Myocyte (in vitro differentiated cells): Measurements from ENCODE around the gene BIRC2. TPM values are rescaled to one million over a fixed set of nuclear protein-coding genes. Genes with fewer than 3 reads are reported as not detected.
"Not testable (repeated sequence)": the region's sequence is repeated elsewhere in the genome, so short reads cannot be mapped to it uniquely, and the experiment has no call there.

Experiments used
- DNase-seq: peaks from one replicate; pipeline ENCODE4 v3.0.0-alpha.2; 2012; ENCODE audit warnings: low read depth
- total RNA-seq: library from RNA; depleted of rRNA; stranded (reverse); fragments of >200 nt; gene quantifications from 2 replicates; pipeline ENCODE4 v1.2.3, GENCODE V29; 2014

Gene BIRC2
- total RNA-seq, 1 donor from 2014 or later: 57.2 TPM

GRCh38 chr11:102374633-102375424, 27.8 kb downstream of the BIRC2 start:
- DNase-seq: not testable (repeated sequence)

GRCh38 chr11:102375720-102376399, 28.8 kb downstream of the BIRC2 start:
- no peak for DNase-seq

- DNase-seq: no peak
These were observed 30.9 kb downstream of the BIRC2 start for GRCh38 chr11:102377891-102378290.

GRCh38 chr11:102378818-102379217, 31.8 kb downstream of the BIRC2 start:
- no peak for DNase-seq

- DNase-seq: no peak
These were observed 35.4 kb downstream of the BIRC2 start for GRCh38 chr11:102382384-102382783.

GRCh38 chr11:102383839-102384238, 36.8 kb downstream of the BIRC2 start:
- DNase-seq: no peak

- DNase-seq: no peak
These were observed 37.5 kb downstream of the BIRC2 start for GRCh38 chr11:102384419-102385079.

DNA sequence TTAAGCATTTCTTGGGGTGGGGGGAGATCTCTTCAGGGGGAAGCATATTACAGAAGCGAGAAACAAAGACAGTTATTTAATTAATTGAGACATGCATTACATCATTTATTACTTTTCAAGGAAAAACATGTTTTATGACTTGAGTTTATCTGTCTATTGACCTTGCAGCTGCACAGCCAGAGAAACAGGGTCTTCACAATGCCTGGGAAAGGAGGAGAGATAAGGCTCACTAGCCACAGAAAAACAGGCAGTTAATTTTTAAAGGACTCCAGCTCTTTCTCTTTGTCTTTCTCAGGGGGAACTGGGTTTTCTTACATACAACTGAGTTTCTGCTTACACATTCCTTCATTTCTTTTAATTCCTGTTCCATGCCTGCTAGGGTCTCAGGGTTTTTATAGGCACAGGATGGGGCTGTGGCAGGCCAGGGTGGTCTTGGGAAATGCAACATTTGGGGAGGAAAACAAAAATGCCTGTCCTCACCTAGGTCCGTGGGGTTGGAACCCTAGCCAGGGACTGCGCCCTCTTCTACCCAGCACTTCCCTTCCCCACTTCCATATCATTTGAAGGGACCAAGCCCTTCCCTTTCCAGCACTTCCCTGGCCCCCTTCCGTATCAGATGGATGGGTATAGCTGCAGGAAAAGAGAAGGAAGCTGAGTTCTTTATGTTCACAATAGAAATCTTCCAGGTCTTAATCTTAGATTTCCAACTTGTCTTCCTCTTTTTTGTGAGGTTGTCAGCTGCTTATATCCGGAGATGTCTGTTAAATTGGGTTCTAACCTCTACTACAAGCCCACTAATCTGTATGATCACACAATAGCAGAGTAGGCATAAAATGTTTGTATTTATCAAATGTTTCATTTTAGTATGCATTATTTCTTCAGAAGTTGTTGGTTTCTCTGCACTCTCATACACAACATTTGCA, 38.3 kb downstream of the BIRC2 start:
- no peak for DNase-seq

- no peak for DNase-seq
These were observed 39.2 kb downstream of the BIRC2 start for GRCh38 chr11:102386136-102386734.

- no peak for DNase-seq
These were observed 40.2 kb downstream of the BIRC2 start for GRCh38 chr11:102387043-102387781.

DNA sequence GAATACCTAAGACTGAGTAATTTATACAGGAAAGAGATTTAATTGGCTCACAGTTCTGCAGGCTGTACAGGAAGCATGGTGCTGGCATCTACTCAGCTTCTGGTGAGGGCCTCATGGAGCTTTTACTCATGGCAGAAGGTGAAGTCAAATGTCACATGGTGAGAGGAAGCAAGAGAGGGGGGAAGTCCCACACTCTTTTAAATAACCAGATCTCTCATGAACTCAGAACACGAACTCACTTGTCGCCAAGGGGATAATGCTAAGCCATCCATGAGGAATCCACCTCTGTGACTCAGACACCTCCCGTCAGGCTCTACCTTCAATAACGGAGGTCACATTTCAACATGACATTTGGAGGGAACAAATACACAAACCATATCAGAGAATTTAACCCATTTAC, 42.2 kb downstream of the BIRC2 start:
- DNase-seq: no peak

DNA sequence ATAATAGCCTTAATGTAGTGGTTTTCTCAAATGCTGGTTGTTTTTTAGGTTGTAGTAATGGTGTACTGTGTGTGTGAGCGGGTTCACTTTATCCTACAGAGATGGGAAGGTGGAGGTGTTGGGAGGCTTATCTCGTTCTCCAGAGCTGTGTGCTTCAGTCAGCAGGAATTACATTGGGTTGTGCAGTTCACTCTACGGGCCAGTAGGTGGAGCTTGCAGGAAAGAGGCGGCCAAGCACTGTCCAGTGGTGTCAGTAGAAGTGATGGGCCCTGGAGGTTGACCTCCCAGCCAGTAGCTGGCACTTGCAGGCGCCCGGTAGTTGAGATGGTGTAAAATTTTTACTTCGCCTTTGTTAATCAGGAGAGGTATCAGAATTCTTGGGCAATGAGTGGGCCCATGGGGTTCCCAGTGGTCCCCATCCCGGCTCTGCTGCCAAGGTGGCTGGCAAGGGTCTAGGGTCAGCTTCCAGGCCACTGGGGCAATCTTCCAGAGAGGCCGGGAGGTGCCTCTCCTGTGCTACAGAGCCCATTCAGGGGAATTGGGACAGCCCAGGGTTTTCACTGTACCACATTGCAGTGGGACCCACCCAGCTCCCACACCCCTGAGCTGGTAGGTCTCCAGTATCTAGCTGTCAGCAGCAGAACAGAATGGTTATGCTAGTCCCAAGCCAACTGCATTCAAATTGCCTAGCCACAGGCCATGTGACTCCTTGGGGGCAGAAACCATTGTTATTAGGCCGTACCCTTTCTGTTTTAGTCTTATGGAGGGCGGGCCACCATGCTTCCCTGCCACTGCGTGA, 43.9 kb downstream of the BIRC2 start:
- DNase-seq: peak; percentile 76

- DNase-seq: peak; percentile 72
These were observed 44.7 kb downstream of the BIRC2 start for GRCh38 chr11:102391549-102392237.

DNA sequence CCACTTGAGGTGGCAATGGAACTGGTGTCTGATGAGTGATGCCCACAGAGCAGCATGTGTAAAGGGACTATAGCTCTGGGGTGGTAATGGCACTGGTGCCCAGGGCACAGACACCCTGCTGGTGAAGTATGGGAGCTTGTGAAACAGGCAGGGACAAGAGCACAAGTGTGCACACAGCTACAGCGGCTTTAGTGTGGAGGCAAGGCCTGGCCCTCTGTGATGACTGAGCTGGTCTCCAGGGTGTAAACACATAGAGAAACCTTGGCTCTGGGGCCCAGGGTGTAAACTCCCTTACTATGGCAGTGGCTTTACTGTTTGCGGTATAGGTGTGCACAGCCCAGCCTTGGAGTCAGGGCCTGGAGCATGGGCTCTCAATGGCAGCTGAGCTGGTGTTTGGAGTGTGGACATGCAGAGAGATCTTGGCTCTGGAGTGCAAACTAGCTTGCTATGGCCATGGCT, 46.3 kb downstream of the BIRC2 start:
- no peak for DNase-seq

GRCh38 chr11:102395720-102396393, 48.8 kb downstream of the BIRC2 start:
- no peak for DNase-seq

DNA sequence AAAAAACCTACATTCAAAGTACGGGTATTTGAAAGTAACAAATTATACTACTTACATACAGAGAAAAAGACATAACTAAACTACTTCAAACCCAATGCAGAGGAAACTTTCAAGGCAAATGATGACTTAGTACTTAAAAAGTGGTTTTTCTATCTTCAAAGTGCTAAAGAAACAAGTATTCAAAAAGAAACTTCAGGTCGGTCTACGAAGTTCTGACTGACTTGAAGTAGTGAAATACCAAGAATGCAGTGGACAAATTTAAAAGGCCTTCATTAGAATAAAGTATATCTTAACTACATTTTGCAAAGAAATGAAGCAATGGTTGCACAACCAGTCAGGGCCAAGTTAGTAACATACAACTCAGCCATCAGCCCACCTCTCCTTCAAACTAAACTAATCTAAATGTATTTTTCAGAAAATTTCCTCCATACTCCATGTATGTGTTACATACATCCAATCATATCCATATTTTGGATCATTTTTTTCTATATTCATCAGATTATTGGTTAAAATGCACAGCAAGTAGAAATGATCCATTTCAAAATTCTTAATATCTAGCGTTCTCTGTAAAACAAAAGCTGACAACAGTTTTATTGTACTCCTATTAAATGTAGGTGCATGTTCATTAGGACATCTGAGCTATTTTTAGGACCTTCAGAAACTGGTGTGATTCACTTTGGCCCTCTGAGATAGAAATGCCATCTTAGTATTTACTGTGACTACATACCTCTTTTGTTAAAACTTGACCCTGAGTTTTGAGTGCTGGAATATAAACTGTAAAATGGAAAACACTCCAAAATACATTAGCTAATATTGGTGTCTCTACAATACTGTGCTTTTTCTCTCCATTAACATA, 49.9 kb downstream of the BIRC2 start:
- DNase-seq: peak; percentile 20

DNA sequence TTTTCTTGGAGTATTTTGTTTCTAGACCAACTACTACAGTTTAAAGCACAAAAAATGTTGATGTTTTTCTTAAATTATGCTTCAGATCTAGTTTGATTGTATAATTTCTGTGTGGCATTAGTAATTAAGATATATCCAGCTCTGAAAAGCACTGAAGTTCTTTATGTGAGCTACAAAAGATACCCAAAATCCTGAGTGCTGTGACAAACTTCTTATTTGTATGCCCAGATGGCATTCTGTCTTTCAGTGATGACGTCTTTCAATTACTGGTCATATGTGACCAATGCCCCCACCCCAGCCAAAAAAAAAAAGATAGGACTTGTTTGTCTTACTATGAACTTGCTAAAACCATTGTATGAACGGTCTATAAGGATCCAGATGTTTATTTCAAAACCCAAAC, 51.3 kb downstream of the BIRC2 start:
- DNase-seq: no peak
